HG03039 (cell line): ENCODE results near the gene EPN2.
A peak's percentile ranks its signal among the peaks of the same experiment; 100 is the strongest.

Source experiments
- ATAC-seq: cut with Tn5 transposase; IDR thresholded peaks from one replicate; pipeline ENCODE4 v1.9.1; 2021; ENCODE audit warnings: mild to moderate bottlenecking, moderate library complexity; ENCODE audit not compliant: unreplicated experiment

The EPN2 gene

GRCh38 chr17:19362277-19363113, 125.3 kb downstream of the EPN2 start, which contains the start of gene B9D1:
Gene B9D1, minus strand, starts transcription at chr17:19362723. Its CDS starts 154 bp downstream, at chr17:19362569.
- ATAC-seq = peak; percentile 78

- ATAC-seq = no peak
These were observed 125.9 kb downstream of the EPN2 start for GRCh38 chr17:19363114-19363438.

- no peak for ATAC-seq
These were observed 126.4 kb downstream of the EPN2 start for GRCh38 chr17:19363460-19364035.

- ATAC-seq = no peak
These were observed 127.7 kb downstream of the EPN2 start for GRCh38 chr17:19364699-19365498.

GRCh38 chr17:19365499-19365817, 128.3 kb downstream of the EPN2 start:
- ATAC-seq = no peak

GRCh38 chr17:19365833-19366636, 128.9 kb downstream of the EPN2 start:
- no peak for ATAC-seq

- no peak for ATAC-seq
These were observed 129.4 kb downstream of the EPN2 start for GRCh38 chr17:19366637-19366972.

- ATAC-seq = no peak
These were observed 131.1 kb downstream of the EPN2 start for GRCh38 chr17:19368229-19368628.

GRCh38 chr17:19369107-19369778, 132.1 kb downstream of the EPN2 start:
- no peak for ATAC-seq

- no peak for ATAC-seq
These were observed 132.8 kb downstream of the EPN2 start for GRCh38 chr17:19369846-19370492.

GRCh38 chr17:19370493-19370960, 133.4 kb downstream of the EPN2 start:
- ATAC-seq = no peak

GRCh38 chr17:19371259-19372010, 134.3 kb downstream of the EPN2 start:
- ATAC-seq = no peak

GRCh38 chr17:19372011-19372370, 134.8 kb downstream of the EPN2 start:
- no peak for ATAC-seq

GRCh38 chr17:19372439-19372838, 135.3 kb downstream of the EPN2 start:
- no peak for ATAC-seq

GRCh38 chr17:19372866-19373504, 135.8 kb downstream of the EPN2 start:
- ATAC-seq = no peak

- ATAC-seq = no peak
These were observed 137.0 kb downstream of the EPN2 start for GRCh38 chr17:19374136-19374535.

GRCh38 chr17:19375732-19376131, 138.6 kb downstream of the EPN2 start:
- ATAC-seq = no peak

GRCh38 chr17:19376811-19377210, 139.6 kb downstream of the EPN2 start:
- no peak for ATAC-seq
